HG02973 (cell line): ENCODE data around the gene OGDH.
A peak's percentile ranks its signal among the peaks of the same experiment; 100 is the strongest.

Experiments used
- ATAC-seq: cut with Tn5 transposase; IDR thresholded peaks from one replicate; pipeline ENCODE4 v1.9.1; 2021; ENCODE audit warnings: moderate library complexity; ENCODE audit not compliant: unreplicated experiment

Gene OGDH

GRCh38 chr7:44735403-44736165 lies 129.2 kb downstream of the OGDH start:
- ATAC-seq: no peak

DNA sequence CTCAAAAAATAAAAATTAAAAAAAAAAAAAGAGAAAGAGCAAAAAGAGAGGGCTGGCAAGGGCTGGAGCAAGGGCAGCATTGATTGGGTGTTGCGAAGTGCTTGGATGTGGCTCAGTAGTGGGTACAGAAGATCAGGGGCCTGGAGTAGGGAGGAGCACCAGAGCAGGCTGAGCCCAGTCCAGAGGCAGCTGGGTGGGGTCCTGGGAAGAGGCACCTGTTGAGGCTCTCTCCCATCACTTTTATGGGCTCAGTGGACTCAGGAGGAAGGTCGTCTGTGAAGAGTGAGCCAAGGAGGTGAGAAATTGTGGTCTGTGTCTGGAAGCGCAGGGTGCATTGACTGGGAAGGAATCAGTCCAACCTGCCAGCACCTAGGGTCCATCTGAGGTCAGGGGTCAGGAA lies 130.5 kb downstream of the OGDH start:
- no peak for ATAC-seq

DNA sequence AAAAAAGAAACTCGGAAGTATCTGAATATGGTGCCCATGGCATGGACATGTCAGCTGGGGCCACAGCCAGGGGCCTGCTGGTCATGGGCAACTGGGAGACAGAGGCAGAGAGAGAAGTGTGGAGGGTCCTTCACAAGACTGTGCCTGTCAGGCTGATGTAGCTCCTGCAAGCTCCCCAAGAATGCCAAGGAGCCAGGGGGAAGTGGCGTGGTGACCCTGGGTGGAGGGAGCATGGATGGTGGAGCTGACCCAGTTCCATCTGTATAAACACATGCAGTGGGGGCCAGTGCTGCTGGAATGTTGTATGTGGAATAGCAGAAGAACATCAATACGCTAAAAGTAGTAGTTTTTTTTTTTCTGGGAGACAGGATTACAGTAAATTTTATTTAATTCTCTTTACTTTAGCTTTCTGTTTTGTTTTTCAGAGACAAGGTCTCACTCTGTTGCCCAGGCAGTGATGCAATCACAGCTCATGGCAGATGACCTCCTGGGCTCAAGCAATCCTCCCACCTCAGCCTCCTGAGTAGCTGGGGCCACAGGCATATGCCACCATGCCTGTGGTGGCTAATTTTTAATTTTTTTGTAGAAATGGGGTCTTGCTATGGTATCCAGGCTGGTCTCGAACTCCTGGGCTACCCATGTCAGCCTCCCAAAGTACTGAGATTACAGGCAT lies 131.8 kb downstream of the OGDH start:
- ATAC-seq: no peak

GRCh38 chr7:44738876-44739665 lies 132.6 kb downstream of the OGDH start:
- no peak for ATAC-seq

GRCh38 chr7:44740055-44740454 lies 133.6 kb downstream of the OGDH start:
- no peak for ATAC-seq

DNA sequence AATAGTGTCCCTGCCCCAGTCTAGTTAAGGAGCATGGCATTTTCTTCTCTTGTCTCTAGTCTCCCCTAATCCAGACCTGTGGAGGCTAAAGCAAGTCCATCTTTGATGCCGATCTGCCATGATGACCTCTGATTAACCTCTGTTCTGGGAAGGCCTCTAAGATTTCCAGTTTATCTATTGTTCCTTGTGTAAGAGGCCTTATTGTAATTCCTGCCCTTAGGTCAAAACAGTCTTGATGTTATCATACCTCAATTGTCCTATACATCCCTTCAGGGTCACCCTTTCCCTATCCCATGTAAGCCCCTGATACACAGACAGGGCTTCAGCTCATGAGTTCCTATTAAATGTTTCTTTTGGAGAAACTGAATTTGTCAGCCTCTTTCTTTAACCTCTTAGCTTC lies 137.3 kb downstream of the OGDH start:
- ATAC-seq: no peak

GRCh38 chr7:44748045-44748947 lies 141.9 kb downstream of the OGDH start, which contains the start of gene ZMIZ2:
Gene ZMIZ2, plus strand, starts transcription at chr7:44748847. Its CDS starts 7,403 bp downstream, at chr7:44756250.
- peak; percentile 65 for ATAC-seq

DNA sequence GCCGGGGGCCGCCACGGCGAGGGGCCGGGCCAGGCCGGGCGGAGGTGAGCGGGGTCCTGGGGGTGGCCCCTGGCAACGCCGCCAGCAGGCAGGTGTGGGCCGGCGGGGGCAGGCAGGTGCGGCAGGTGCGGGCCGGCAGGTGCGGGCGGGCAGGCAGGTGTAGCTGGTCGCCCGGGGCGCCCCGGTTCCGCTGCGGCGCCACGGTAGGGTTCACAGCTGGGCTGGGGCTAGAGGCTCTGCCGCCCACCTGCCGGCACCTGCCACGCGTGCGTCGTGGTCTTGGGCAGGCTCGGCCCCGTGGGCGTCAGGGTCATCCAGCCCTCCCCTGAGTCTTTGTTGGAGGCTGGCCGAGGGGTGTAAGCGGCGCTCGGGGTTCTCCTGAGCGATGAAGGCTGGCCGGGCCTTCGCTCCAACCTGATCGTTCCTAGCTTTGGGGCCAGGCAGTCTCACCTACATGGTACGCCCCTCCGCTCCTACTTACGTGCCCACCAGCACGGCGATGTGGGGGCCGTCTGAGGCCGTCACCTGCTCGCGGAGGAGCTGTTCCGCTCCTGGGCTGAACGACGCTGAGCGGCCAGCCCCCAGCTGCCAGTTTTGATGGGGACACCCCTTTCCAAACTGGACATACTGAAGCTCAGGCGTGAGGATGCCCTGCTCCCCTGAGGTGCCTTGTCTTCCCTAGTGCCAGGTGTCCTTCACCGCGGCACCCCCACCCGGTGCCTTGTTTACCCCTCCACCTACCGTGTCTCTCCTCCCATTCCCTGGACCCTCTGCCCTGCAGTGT lies 142.7 kb downstream of the OGDH start:
- peak; percentile 22 for ATAC-seq

DNA sequence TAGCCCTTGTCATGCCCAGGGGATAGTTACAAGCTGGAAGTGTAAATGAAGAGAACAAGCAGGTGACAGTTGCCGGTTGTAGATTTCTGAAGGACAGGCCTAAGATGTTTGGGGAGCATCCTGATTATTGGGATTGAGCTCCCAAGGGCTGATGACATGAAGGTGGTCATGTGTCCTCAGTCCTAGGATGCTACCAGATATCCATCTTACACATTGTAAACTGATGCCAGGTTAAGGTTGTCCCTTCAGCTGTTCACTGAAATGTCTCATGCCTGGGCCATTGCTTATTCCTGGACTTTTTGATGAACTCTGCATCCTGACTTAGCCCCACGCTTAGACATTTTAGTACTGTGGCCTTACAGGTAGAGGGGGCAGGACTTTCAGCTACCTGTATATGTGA lies 143.6 kb downstream of the OGDH start:
- no peak for ATAC-seq

DNA sequence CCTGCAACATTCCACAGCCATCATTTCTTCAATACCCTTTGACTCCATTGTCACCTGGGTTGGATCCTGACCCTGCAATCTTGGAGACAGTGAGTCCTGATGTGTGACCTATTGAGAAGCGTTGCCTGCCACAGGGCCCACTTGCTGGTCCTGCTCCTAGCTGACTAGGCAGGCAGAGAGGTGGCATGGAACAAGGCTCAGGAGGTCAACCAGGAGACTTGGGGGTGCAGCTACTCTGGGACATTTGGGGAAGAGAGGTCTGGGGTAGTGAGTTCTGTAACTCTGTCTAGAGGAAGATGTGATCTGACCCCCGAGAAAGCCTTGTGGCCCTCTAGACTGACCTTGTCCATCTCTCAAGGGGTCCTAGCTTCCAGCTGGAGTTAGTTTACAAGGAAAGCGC lies 144.0 kb downstream of the OGDH start:
- no peak for ATAC-seq

DNA sequence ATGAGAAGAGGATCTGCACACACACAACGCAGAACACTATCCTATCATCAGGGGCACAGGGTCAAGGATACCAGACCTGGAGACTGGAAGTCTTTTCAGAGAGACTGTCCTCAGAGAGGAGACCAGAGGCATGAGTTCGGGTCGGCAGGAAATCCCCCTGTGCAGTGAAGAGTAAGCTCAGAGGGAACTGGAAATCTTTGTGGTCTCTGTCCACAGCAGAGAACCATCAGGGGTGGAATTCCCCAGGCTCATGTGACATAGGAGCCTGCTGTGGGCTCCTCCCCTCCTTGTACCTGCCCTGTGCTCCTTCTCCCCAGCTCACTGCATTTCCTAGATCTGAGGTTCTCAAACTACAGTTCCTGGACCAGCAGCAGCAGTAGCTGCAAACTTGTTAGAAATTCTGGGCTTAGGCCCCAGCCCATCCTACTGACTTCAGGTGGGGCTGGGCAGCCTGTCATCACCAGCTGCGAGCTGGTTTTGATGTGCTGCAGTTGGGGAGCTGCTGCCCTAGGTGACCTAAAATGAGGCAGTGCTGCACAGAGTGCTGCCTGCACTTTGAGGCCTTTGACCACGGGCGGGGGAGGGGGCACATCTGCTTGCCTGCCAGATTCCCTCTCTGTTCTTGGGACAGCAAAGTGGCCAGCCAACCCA lies 144.6 kb downstream of the OGDH start:
- peak; percentile 50 for ATAC-seq

- ATAC-seq: no peak
Measured at GRCh38 chr7:44752822-44753221, 146.4 kb downstream of the OGDH start.

GRCh38 chr7:44754802-44755697 lies 148.6 kb downstream of the OGDH start:
- ATAC-seq: no peak

DNA sequence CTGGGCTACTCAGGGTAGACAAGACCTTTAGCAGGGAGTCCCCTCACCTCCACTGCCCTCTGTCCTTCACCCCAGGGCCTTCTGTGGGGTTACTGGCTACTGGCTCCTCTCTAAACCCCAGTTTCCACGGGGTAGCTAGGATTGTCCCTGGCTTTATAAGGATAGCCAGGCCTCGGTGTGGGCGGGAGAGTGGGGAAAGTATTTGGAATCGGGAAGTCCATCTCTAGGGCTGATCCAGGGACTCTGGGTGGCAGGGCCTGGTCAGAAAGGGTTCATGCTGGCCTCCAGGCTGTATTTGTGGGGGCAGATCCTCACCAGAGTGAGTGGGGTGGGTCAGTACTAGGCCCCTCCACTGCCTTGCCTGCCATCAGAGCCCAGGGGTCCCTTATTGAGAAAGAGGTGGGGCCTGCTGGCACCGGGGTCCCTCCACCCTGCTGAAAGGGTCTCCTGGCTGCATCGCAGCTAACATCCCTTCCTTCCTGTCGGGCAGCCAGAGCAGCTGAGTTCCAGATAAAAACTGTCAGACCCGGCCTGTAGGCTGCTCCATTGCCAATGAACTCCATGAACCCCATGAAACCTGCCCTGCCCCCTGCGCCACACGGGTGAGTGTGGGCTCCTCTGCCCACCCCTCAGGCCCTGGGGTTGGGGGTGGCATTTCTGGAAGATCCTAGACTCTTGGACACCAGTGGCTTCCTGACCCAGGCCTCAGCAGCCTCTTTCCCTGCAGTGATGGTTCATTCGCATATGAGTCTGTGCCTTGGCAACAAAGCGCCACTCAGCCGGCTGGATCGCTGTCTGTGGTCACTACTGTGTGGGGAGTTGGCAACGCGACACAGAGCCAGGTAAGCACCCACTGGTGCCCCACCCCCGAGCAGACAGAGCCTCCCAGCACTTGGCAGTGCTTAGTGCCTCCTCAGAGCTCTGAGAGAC lies 149.5 kb downstream of the OGDH start:
- ATAC-seq: no peak

DNA sequence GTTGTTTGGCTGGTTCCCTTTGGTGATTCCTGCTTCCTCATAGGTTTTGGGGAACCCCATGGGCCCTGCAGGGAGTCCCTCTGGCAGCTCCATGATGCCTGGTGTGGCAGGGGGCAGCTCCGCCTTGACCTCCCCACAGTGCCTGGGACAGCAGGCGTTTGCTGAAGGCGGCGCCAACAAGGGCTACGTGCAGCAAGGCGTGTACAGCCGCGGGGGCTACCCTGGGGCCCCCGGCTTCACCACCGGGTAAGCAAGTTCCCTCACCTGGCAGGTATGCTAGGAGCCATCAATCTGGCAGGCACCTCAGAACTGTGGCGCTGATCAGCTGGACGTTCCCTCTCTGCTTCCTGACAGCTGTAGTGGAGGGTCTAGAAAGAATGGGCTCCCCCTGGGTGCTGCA lies 150.5 kb downstream of the OGDH start:
- ATAC-seq: no peak

GRCh38 chr7:44757311-44757710 lies 150.9 kb downstream of the OGDH start:
- no peak for ATAC-seq

DNA sequence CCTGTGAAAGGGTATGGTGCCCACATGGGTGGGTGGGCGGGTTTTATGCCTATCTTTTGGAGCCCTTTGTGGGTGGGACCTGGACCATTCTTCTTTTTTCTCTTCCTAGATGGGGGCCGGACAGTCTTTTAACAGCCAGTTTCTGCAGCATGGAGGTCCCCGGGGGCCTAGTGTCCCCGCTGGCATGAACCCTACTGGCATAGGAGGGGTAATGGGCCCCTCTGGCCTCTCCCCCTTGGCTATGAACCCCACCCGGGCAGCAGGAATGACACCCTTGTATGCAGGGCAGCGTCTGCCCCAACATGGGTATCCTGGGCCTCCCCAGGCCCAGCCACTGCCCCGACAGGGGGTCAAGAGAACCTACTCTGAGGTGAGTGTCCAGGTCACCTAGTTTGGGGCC lies 151.3 kb downstream of the OGDH start:
- ATAC-seq: no peak
